Activated gamma-delta T cell (primary cell): Measurements from ENCODE around the gene AIFM1.

Experiments
- DNase-seq: peaks from one replicate; lab custom pipeline; 2025; lab: John Stamatoyannopoulos, UW

The AIFM1 gene

GRCh38 chrX:130091980-130092522 lies 73.6 kb downstream of the AIFM1 start:
- DNase-seq = peak; percentile 67

DNA sequence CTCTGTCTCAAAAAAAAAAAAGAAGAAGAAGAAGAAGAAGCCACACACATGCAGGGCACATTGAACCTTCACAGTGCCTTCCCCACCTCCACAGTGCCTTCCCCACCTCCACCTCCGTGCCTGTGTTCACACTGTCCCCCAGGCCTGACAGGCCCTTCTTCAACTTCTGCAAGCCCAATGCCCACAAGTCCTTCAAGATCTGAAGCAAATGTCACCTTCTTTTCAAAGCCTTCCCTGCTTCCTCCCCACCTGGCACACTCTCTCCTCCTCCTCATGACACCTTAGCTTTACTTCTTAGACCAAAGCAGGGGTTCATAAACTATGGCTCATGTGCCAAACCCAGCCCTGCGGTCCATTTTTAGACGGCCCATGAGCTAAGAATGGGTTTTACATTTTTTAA lies 75.3 kb downstream of the AIFM1 start:
- DNase-seq = no peak

GRCh38 chrX:130086447-130087206 lies 79.0 kb downstream of the AIFM1 start:
- peak; percentile 23 for DNase-seq

- DNase-seq = no peak
Observed at GRCh38 chrX:130085551-130086446, 79.8 kb downstream of the AIFM1 start.

GRCh38 chrX:130084631-130085237 lies 80.9 kb downstream of the AIFM1 start:
- DNase-seq = no peak

- DNase-seq = no peak
Observed at GRCh38 chrX:130083656-130084382, 81.8 kb downstream of the AIFM1 start.

DNA sequence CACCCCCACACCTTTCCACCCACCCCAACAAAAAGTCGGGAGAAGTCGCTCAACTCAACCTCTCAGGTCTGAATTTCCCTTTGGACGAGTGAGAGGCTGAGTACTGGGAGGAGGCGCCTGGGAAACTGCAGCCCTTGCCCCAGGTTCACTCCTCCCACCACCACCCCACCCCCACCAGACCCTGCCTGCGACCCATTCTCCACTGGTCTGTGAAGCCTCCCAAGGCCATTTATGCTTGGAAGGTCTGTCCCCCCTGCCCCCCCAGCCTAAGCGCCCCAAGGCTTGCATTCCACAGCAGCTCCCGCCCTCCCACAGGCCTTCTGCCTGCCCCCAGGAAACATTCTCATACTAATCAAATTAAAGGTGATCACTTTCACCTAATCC lies 82.5 kb downstream of the AIFM1 start:
- no peak for DNase-seq

GRCh38 chrX:130082244-130083106 lies 83.2 kb downstream of the AIFM1 start:
- DNase-seq = peak; percentile 54

DNA sequence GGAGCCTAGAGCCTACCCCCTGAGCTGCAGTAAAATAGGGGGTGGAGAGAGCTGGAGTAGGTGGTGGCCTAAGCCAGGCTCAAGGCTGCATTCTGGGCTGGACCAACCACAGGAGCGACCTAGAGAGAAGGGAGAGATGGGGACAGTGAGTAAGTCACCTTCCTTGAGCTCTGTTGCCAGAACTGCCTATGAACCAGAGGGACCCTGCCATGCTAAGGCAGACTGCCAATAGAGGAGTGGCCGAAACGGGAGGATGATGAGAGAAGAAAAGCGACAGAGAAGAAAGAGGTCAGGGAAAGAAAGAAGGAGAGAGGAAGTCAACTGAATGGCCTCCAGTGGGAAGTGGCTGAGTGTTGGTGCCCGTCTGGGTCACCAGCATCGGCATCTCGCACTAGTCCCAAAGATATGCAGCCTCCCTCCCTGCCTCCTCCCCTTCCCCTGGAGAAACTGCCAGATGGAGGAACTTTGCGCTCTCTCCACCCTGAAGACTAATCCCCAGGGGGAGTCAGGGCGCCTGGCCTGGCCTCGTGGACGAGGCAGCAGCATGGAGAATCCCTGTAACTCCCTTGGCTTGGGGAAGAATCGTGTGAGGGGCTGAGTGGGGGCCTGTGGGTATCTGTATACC lies 84.1 kb downstream of the AIFM1 start:
- no peak for DNase-seq

DNA sequence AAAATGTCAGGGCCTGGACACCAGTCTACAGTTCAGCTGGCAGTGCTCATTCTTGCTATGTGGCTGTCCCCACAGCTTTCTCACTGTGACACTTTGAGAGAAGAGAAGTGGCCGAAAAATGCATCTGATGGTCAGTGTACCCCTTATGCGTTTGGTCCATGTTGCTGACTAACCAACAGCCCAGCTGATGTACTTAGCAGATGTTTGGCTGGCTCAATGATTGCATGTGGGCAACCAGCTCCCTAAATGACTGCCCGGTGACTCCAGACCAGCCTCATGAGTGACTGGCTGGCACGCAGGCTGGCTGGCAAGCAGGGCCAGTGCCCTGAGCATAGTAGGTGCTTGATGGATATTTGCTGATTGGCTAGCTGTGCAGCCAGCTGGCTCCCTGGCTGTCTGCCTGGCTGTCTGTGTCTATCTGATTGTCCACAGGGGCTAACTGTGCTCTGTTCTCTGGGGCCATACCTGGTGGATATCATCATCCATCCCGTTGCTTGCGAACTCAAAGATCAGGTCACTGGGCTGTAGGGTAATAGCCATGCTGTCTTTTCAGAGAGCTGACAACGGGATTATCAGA lies 84.8 kb downstream of the AIFM1 start:
- no peak for DNase-seq

- DNase-seq = no peak
Observed at GRCh38 chrX:130079824-130080406, 85.7 kb downstream of the AIFM1 start.
